Common myeloid progenitor, CD34-positive (primary cell): Measurements from ENCODE around the gene ZNF33A.

ENCODE experiments used
- CTCF ChIA-PET: fragments of 350-600 bp; sonication (Branson Sonifier 250); formaldehyde crosslinking; loops from one replicate; lab custom pipeline; 2021; ENCODE audit warnings: antibody characterized with exemption; lab: Charles Lee
- POLR2A ChIA-PET: fragments of 350-600 bp; sonication (Branson Sonifier 250); formaldehyde crosslinking; loops from one replicate; lab custom pipeline; 2021; ENCODE audit warnings: antibody characterized with exemption; lab: Charles Lee
- DNase-seq, 3 donors: peaks; one replicate each; pipeline versions ENCODE4 v3.0.0 to v3.0.0-alpha.2; 2013
- H3K27ac ChIP-seq, 2 experiments: 1 replicate in 1 of 2; 2 replicates in 1 of 2; pipeline ENCODE4 v1.7.0; 2013; ENCODE audit warnings: inconsistent platforms in 2 of 2, low read length in 2 of 2, mild to moderate bottlenecking in 2 of 2, low read depth in 1 of 2, moderate library complexity in 1 of 2; ENCODE audit not compliant: severe bottlenecking in 2 of 2, insufficient read depth in 1 of 2, poor library complexity in 1 of 2
- H3K27me3 ChIP-seq, 5 experiments: replicated peaks in 2 of 5; 1 replicate in 3 of 5; 2 replicates in 2 of 5; pipeline versions ENCODE4 v1.6.1 to v1.7.0; 2013; ENCODE audit warnings: low read length in 4 of 5, mild to moderate bottlenecking in 2 of 5, moderate library complexity in 2 of 5, inconsistent platforms in 1 of 5; ENCODE audit not compliant: insufficient read depth in 5 of 5, control insufficient read depth in 4 of 5
- H3K36me3 ChIP-seq, 4 experiments: 1 replicate in 2 of 4; 2 replicates in 2 of 4; pipeline versions ENCODE4 v1.6.1 to v1.7.0; 2013; ENCODE audit warnings: low read length in 3 of 4, control low read depth in 1 of 4, mild to moderate bottlenecking in 1 of 4; ENCODE audit not compliant: control insufficient read depth in 4 of 4, insufficient read depth in 4 of 4
- H3K4me1 ChIP-seq, 4 experiments: 1 replicate in 3 of 4; 2 replicates in 1 of 4; pipeline versions ENCODE4 v1.6.1 to v1.7.1; 2013; ENCODE audit warnings: low read length in 3 of 4, mild to moderate bottlenecking in 3 of 4, control low read depth in 1 of 4, inconsistent platforms in 1 of 4, moderate library complexity in 1 of 4; ENCODE audit not compliant: control insufficient read depth in 4 of 4, insufficient read depth in 4 of 4; ENCODE audit errors: control extremely low read depth in 1 of 4
- H3K4me3 ChIP-seq, 7 experiments: 1 replicate in 4 of 7; 2 replicates in 3 of 7; pipeline versions ENCODE4 v1.5.1 to v1.7.0; 2013; ENCODE audit warnings: mild to moderate bottlenecking in 7 of 7, low read length in 6 of 7, moderate library complexity in 6 of 7, inconsistent platforms in 2 of 7, low read depth in 2 of 7, control low read depth in 1 of 7; ENCODE audit not compliant: insufficient read depth in 4 of 7, control insufficient read depth in 1 of 7; ENCODE audit errors: extremely low read depth in 1 of 7
- H3K9me3 ChIP-seq, 5 experiments: 1 replicate in 4 of 5; 2 replicates in 1 of 5; pipeline versions ENCODE4 v1.6.1 to v1.7.1; 2013; ENCODE audit warnings: low read length in 4 of 5, mild to moderate bottlenecking in 2 of 5, inconsistent platforms in 1 of 5, low read depth in 1 of 5, moderate library complexity in 1 of 5; ENCODE audit not compliant: control insufficient read depth in 4 of 5, insufficient read depth in 2 of 5; ENCODE audit errors: control extremely low read depth in 1 of 5
- WGBS: methylation state at CpG from one replicate; pipeline ENCODE4 v1.1.5; 2013; ENCODE audit not compliant: insufficient coverage; 5-methylcytosine and 5-hydroxymethylcytosine counted together

Gene ZNF33A

DNA sequence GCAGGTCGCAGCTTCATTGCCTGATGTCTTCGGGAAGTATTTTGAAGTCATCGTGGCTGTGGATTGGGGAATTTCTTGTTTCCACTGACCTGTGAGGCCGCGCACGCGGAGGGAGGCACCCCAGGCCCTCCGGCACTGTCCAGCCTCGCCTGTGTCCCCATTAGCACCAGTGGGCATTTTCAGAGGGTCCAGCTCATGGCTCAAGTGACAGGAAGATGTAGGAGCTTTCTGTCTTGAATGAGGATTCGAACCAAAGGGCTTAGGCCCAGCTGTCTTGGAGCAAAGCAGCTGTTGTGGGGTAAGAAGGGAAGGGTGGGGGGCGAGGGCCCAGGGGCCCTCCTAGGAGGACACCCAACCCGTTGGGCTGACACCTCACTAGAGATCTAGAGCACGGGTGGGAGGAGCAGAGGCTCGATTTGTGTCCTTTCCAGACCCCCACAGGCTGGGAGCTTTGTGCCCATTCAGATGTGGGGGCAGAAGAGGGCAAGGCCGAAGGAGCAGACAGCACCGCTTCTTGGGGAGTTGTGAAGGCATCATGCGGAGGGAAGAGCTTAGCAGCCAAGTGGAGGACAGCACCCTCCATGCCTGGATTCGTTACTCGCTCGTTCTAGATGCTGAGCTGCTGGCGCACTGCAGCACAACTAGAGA is 84.6 kb downstream of the ZNF33A start:
- ChIA-PET CTCF (interaction anchor here (0.6 to 1.9 kb wide), 3 partner anchors 11 to 120 kb away, joined by 3 to 5 read pairs (median 5); no protein-coding TSS in a partner anchor), POLR2A (interaction anchor here (0.6 kb wide), 1 partner anchor 259 kb away, joined by 3 read pairs; no protein-coding TSS in a partner anchor)
- DNase-seq, result peak in 2 of 3 donors; percentile 14 to 21
- Histone ChIP-seq H3K27ac (peak overlapping the region; percentile 72 to 88), H3K4me3 (peak overlapping the region; percentile 52 to 87 (median 78)), H3K36me3 (peaks cover 16 to 40% (median 29%) of the 10 kb centered on the region in 4 experiments), H3K9me3 (peaks cover 0 to 20% (median 4%) of the 10 kb centered on the region in 5 experiments), H3K4me1 (peaks cover 0 to 16% (median 13%) of the 10 kb centered on the region in 4 experiments), H3K27me3 (no peaks in the 10 kb centered on the region)
- 67% methylated on average over 21 of the region's 21 CpGs for WGBS

DNA sequence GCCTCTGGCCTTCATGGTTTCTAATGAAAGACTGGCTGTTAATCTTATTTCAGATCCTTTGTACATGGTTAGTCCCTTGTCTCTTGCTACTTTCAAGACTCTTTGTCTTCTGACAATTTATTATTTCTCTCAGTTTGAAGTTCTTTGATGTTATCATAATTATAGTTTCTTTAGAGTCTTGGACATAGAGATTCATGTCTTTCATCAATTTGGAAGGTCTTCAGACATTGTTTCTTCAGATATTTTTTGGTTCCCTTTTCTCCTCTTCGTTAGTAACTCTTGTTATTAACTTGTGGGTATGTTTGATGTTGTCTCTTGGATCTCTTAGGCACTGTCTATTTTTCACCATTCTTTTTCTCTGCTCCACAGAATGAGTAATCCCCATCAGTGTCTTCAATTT is 92.4 kb downstream of the ZNF33A start:
- Histone ChIP-seq H3K36me3 (peaks cover 32 to 89% (median 35%) of the 10 kb centered on the region in 4 experiments), H3K27me3 (no peaks in the 10 kb centered on the region), H3K4me1 (no peaks in the 10 kb centered on the region), H3K27ac (no peak overlapping the region), H3K9me3 (peaks cover 18 to 75% (median 23%) of the 10 kb centered on the region in 5 experiments), H3K4me3 (no peak overlapping the region)
- no CpG with 5 or more reads among the region's 1 CpG for WGBS
- ChIA-PET POLR2A (no interaction called here), CTCF (no interaction called here)
- DNase-seq, result peak in 2 of 3 donors; percentile 39 to 54

- no peak overlapping the region for H3K27ac ChIP-seq
- ChIA-PET CTCF (no interaction called here), POLR2A (no interaction called here)
- H3K4me3 ChIP-seq, result peak overlapping the region in 1 of 7 experiments; percentile 19
- DNase-seq, result no peak
- 93% methylated on average over 3 of the region's 3 CpGs for WGBS
- no peaks in the 10 kb centered on the region for H3K27me3 ChIP-seq
- H3K4me1 ChIP-seq, result no peaks in the 10 kb centered on the region
- H3K36me3 ChIP-seq, result peaks cover 28 to 80% (median 32%) of the 10 kb centered on the region in 4 experiments
- H3K9me3 ChIP-seq, result peaks cover 18 to 74% (median 23%) of the 10 kb centered on the region in 5 experiments
Measured at GRCh38 chr10:38103756-38104155, 93.3 kb downstream of the ZNF33A start.

DNA sequence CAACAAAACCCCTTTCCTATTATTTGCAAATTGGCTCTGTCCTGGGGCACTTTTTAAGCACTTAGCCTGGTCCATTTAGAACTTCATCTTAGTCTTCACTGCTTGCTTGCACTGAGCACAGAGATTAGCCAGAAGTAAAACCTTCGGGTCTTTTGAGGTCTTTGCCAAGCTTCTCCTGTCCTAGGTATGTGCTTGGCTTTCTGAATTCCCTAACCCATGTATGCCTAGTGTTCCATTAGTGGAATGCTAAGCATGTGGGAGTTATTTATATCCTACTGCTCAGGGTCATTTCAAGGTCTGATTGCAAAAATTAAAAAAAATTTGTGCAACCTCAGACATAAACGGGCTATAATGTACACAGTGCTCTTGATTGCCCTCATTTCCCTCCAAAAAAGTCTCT is 101.7 kb downstream of the ZNF33A start:
- Histone ChIP-seq H3K9me3 (peaks cover 9 to 68% (median 26%) of the 10 kb centered on the region in 5 experiments), H3K36me3 (peaks cover 17 to 40% (median 30%) of the 10 kb centered on the region in 4 experiments), H3K4me3 (no peak overlapping the region), H3K27ac (no peak overlapping the region), H3K4me1 (no peaks in the 10 kb centered on the region), H3K27me3 (no peaks in the 10 kb centered on the region)
- CTCF ChIA-PET, result no interaction called here
- 100% methylated on average over 1 of the region's 2 CpGs for WGBS
- POLR2A ChIA-PET, result no interaction called here
- no peak for DNase-seq
